ENCODE results near the gene PRDX3. TPM values are rescaled to one million over a fixed set of nuclear protein-coding genes. Genes with fewer than 3 reads are reported as not detected.
"Not testable (repeated sequence)": the region's sequence is repeated elsewhere in the genome, so short reads cannot be mapped to it uniquely, and the experiment has no call there.

Gene PRDX3
- polyA plus RNA-seq, 12 donors, result 68.4 to 171 (median 159) TPM; not detected in 1

DNA sequence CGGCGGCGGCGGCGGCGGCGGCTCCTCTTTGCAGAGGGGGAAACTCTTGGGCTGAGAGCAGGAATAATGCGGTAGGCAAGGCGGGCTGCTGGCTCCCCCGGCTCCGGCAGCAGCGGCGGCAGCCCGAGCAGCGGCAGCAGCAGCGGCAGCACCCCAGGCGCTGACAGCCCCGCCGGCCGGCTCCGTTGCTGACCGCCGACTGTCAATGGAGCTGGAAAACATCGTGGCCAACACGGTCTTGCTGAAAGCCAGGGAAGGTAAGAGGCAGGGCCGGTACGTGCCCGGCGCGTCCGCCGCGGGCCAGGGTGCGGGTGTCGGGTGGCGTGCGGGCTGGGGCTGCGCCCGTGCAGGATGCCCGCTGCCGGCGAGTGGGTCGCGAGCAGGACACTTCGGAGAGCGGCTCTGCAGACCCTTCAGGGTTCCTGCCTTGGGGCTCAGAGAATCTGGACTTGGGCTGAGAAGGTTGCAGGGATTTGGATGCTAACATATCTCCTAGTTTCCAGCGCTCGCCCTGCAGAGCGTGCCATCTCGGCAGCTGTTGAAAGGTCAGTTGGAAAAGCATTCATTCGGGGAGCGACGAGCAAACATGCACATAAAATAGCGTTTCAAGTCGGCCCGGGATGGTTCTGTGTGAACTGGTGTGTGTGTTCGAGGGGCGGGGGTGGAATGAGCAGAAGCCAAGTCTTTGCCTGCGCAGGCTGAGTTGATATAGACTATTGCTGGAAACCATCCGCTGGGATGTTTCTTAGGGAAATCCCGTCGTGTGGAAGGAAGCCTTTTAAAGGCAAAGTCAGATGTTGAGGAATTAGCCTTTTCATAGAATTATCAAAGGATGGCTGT, 29.3 kb upstream of the PRDX3 start:
- peak; percentile 70 for DNase-seq

DNA sequence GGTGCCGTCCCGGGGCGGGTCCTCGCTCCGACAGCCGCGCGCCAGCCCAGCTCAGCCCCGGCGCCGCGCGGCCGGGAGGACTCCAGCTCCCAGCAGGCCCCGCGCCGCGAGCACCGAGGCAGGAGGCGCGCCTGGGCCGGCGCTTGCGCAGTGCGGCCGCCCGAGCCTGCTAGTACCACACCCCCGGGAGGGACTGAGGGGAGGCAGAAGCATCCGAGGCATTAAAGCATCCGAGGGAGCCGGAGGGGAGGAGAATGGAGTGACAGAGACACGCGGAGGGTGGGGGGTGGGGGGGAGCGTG, 28.7 kb upstream of the PRDX3 start, which contains the start of gene GRK5:
Gene GRK5 (plus strand): TSS at position 206 of the 301 bp plus-strand sequence. CDS start 347 bp downstream, outside the sequence.
- peak; percentile 96 for DNase-seq

DNA sequence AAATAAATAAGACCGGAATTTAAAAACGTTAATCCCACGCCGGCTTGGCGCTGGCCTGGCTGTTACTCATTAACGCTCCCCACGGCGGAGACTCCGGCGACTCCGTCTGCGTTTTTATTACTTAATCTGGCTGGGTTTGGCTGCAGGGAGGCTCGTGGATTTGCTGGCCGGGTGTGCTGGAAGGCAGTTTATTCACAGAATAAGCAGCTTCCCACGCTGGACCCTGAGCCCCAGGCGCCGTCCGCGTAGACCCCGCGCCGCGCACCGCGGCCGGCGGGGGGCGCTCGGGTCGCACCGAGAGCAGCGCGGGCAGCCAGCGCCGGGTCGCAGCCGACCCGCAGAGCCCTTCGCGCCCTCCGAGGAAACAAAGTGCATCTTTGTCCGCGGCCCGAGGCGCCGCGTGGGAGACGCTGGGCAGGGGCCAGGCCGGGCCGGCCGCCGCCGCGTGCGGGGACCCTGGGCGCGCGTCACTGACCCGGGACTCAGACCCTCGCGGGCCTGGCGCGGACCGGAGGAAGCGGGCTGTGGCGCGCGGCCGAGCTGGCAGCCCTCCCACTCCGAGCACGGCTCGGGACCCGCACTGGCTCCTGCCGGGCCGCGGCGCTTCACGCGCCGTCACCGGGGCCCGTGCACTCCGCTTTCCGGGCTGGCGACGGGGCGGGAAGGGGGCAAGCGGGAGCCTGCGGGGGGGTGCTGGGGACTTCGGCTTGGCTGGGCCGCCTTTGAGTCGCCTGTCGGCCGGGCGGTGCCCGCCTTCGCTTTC, 28.2 kb upstream of the PRDX3 start:
- peak; percentile 70 for DNase-seq

DNA sequence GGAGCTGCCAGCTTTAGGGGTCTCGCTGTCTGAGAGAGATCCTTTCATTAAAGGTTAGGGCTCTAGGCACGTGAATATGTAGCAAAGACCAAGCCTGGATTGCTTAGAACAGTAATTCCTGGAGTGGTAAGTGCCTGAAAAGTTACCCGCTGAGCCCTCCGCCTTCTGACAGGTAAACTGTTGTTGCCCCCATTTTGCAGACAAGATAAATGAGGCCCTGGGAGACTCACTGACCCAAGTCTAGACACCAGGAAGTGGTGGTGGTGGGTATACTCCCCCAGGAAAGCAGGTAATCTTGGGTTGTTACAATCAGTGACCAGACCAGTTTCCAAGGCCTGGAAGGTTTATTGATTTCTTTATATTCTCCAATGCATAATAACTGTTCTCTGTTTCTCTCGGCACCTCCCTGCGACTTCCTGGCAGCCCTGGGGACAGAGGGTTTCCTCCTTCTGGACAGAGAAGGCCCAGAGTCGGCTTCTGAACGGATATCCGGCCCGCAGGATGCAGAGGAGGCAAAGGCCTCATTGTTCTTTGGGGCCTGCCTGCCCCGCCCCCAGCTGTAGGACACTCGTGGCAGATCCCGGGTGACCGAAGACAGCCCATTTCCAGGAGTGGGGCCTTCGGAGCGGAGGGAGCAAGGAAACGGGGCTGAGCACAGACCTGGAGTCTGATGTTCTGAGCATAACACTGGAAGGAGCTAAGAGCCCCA, 27.4 kb upstream of the PRDX3 start:
- no peak for DNase-seq

DNA sequence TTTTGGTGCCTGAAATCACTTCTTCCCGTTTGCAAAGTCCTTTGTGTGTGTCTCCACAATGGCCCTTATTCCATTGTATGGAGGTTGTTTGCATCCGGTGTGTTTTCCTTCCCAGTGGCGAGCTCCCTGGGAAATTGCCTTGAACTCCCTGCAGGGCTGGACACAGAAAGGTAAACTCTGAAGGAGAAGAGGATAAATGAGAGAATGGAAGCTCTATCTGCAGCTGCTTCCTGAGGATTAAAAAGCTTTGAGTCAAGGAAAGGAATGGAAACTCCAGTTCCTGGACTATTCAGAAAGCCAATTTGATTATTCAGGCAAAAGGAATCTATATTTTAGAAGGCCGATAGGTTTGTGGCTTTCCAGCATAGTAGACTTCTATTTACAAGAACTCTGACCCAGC, 24.4 kb upstream of the PRDX3 start:
- no peak for DNase-seq

DNA sequence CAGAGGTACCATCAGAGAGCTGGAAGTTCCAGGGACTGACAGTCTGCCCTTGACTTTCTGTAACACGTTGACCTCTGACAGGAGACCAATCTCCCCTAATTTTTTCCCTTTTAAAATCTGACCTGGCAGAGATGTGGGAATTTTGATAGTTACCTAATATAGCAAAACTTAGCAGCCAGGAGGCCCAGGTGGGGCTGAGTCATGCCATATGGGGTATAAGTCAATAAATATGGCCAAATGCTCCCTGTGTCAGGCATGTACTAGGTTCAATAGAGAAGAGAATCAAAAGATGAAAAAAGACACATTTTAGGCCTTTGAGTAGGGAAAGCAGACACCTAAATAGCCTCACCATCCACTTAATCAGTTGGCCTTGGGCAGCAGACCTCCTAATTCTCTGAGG, 22.6 kb upstream of the PRDX3 start:
- no peak for DNase-seq

DNA sequence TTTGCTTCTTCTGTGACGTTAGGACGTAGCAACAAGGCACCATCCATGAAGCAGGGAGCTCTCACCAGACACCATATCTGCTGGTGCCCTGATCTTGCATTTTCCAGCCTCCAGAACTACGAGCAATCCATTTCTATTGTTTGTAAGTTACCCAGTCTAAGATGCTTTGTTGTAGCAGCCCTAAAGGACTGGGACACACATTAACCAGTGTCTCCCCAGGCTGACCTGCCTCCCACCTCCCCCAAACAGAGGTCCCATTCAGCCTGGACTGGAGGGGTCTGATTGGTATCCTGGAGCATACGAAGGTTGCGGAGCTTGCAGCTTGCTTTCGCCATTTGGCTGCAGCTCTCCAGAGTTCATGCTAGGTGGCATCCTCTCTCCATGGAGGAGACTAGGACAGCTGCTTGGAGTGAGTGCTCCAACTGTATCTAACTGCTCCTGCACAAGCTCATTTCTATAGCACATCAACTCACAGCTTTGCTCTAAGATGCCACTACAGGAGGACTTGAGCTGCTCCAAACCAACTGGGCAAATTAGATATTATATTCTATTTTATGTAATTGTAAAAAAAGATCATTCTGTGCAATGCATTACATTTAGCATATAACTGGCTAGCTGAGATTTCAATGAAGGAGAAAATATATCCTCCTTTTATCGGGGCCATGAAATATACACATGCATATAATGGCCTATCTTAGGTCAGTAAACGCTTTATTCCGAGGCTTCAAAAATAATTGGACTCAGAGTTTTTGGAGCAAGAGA, 20.8 kb upstream of the PRDX3 start:
- peak; percentile 80 for DNase-seq

DNA sequence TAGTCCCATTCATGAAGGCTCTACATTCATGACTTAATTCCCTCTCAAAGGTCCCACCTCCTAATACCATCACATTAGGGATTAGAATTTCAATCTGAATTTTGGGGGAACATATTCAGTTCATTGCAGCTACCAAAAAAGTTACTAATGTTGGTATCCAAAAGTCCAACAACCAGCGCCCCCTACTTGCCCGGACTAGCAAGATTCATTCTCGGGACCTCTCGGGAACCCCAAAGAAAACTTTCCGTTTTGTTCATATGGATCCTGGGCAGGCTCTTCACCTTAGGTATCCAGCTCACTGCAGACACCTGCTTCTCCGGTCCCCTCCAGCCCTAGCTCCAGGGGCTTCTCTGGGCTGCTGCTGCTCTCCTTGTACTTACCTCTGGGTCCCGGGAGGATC, 19.8 kb upstream of the PRDX3 start:
- no peak for DNase-seq

DNA sequence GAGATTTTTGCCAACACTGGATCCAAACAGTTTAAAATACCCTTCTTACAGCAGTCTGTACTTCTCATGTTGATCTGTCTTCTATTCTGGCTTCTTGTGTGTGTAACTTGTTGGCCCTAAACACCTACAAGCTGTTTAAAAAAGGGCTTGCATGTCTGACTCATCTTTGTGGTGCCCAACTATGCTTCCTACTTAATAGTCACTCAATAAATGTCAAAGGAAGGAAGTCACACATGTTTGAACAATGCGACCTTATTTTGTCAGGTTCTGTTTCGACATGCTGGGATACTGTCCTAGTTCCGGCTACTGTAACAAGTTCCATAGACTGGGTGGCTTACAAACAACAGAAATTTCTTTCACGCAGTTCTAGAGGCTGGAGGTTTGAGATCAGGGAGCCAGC, 19.3 kb upstream of the PRDX3 start:
- no peak for DNase-seq

DNA sequence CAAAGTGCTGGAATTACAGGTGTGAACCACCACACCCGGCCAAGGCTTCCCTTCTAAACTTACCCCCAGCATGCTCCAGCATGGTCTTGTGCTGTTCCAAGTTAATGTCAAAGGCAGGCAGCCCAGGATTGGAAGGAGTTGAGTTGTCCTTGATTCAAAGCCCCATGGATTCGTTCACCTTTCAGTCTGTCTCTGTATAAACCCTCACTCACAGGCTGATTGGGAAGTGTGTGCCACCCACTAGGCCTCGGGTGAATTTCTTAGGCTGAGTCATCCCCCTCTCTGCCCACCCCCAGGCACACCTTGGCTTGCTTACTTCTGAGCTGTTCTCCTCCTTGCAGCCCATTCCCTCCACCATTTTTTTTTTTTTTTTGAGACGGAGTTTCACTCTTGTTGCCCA, 13.3 kb upstream of the PRDX3 start:
- DNase-seq, result no peak

DNA sequence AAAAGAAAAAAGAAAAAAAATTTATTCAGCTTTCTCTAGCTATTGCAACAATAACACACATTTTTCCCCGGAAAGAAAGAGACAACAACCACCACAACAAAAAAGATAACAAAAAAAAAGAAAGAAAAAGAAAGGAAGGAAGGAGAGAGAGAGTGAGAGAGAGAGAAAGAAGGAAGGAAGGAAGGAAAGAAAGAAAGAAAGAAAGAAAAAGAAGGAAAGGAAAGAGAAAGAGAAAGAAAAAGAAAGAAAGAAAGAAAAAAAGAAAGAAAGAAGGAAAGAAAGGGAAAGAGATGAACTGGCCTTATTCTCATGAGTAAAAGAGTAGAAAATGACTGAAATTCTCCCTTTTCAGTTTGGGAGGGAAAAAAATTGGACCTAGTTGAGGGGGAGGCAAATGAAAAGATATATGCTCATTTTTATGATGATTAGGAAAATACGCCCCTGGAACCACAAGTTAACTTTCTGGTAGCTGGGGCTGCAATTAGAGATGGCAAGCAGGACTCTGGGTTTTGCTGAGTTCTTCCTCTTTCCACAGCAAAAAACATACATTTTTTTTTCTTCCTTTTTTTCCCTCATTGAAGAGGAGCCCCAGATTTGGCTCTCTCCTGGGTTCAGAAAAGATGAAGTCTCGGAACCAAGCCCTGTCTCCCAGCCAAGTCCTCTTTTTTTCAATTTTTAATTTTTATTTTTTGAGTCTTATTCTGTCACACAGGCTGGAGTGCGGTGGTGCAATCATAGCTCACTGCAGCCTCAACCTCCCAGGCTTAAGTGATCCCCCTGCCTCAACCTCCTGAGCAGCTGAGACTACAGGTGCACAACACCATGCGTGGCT, 12.6 kb upstream of the PRDX3 start:
- DNase-seq, result no peak

DNA sequence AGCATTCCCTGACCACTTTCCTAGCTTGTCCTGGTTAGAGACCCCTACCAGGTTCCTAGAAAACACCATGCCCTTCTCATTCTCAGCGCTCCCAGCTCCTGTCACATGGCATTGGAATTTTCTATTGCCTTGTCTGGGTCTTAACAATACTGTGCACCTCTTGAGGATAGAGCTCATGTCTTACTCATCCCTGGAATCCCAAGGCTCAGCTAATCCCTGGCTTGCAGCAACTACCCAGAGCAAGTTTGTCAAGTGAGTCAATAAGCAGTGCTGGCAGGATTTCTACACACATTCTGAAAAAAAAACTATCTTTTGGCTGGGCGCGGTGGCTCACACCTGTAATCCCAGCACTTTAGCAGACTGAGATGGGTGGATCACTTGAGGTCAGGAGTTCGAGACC, 11.7 kb upstream of the PRDX3 start:
- no peak for DNase-seq

DNA sequence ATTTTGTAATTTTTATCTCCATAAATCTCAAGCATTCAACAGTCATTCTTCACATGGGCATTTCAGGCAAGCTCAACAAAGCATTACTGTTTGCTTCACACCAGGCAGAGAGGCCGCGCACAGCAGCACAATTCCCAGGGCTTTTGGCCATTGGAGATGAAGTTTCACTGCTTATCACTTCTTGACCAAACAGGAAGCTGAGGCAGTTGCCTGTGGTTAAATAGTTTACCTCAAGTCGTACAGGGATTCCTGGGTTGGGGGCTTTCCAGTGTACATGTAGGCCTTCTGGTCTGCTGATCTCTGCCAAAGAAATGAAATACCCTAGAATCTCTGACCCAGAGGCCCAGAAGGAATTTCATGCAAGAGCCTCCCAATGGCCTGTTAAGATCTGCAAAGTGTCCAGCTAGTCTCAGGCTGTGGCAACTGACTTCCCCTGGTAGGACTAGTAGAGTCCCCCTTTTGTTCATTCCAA, 11.2 kb upstream of the PRDX3 start:
- no peak for DNase-seq

DNA sequence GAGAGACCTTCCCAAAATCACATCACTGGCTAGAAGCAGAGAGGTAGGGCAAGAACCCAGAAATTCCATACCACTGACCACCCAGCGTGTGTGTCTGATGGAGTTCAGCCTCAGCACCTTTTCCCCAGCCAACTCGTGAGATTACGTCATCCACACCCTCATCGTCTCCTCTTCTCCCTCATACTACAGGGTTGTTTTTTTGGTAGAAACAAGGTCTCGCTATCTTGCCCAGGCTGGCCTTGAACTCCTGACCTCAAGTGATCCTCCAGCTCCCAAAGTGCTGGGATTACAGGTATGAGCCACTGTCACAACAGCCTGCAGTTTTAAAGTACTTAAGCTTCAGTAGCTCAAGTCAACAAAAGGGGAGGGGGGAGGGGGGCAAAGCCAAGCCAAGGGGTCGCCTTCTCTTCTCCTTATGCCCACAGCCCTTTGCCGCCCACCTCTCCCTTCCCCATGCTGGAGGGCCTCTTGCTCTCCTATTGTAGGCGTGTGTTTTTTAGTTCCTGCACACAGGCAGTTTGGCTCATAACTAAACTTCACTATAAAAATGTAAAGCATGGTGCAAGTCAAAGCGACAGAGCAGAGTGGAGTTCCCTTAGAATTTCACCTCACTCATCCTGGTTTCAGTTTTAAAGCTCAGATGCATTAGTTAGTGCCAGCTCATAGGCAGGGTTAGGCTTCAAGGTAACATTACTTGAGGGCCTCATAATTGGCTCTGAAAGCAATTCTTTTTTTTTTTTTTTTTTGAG, 5.2 kb upstream of the PRDX3 start:
- no peak for DNase-seq

DNA sequence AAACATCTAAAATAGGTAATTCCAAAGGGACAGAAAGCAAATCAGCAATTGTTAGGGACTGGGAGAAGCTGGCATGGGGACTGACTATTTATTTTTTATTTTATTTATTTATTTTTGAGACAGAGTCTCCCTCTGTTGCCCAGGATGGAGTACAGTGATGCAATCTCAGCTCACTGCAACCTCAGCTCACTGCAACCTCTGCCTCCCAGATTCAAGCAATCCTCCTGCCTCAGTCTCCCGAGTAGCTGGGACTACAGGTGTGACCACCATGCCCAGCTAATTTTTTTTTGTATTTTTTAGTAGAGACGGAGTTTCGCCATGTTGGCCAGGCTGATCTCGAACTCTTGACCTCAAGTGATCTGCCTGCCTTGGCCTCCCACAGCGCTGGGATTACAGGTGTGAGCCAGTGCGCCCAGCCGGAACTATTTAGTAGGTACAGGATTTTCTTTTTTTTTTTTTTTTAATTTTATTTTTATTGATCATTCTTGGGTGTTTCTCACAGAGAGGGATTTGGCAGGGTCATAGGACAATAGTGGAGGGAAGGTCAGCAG, 2.3 kb upstream of the PRDX3 start:
- not testable (repeated sequence) for DNase-seq

DNA sequence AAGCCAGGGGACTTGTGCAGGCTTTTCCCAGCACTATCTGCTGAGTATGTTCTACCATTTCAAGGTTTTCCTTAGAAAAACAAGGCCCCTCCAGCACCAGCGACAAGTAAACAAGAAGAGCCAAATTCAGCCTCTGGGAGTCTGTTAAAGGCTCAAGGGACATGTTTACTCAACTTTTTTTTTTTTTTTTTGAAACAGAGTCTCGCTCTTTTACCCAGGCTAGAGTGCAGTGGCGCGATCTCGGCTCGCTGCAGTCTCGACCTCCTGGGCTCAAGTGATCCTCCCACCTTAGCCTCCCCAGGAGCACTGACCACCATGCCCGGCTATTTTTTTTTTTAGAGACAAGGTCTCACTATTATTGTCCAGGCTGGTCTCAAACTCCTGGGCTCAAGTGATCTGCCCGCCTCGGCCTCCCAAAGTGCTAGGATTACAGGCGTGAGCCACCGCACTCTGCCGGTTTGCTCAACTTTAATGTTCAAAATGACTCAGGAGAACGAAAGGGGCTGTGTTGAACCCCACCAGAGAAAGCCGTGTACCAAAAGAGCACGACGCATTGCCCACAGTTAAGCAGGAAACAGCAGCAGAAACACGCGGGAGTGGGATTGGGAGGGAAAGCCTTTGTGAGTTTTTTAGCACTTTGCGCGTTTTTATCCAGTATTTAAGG, 772 bp downstream of the PRDX3 start:
- DNase-seq, result no peak

DNA sequence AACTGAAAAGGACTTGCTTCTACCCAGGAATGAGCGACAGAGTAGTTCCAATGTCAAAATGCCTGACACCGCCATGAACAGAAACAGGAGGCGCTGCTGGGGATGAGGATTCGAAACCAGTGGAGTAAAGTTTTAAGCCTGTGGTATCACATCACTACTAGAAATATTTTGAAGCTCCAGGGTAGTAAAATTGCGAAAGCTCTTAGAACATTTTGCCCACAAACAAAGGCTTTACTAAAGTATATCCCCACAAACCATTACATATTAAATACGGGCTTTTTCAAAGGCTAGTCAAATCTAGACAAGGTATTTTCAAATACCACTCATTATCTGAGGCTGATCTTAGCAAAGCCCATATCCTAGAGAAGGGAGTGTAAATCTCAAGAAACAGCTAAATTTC, 2.4 kb downstream of the PRDX3 start:
- no peak for DNase-seq

DNA sequence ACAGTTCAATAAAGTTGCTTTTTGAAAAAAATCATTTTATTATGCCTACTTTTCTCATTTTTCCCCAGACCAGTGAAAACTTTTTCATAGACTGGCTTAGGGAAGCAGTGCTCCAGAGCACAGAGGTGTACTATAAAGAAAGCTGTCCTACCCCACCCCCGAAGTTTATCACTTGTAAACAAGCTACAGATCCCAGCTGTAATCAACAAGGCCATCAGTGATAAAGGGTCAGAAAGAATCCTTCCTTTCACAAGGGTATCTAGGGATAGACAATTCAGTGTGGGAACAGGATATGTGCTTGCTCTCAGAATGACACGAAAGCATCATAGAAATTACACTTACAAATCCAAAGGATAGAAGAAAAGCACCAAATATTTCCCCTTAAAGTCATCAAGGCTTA, 4.5 kb downstream of the PRDX3 start:
- DNase-seq, result no peak

DNA sequence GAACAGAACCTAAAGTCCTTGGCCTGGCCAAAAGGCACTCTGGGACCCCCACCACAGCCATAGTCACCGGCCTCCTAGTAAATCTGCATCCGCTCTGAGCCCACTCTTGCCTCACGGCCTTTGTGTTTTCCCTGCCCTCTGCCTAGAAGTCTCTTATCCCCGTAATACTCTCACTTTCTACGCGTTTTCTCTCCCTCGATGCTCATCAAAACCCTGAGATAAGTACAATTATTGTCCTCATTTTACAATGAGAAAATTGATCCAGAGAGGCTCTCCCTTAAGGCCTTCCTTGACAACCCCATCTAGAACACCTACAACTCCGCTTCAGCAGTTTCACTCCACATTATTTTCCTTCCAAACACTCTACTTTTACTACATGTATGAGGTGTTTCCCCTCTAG, 11.6 kb downstream of the PRDX3 start:
- DNase-seq, result no peak

Measured in muscle of arm (tissue), 12 donors.